Measurements from ENCODE around the gene MEIS1. TPM values are rescaled to one million over a fixed set of nuclear protein-coding genes. Genes with fewer than 3 reads are reported as not detected.
A peak's percentile ranks its signal among the peaks of the same experiment; 100 is the strongest.

MEIS1 gene
- total RNA-seq, 1 donor from 2014 or later = 3.4 TPM

- H3K9me3 Mint-ChIP-seq (ENCODE audit: unreplicated experiment) = no peaks in the 10 kb centered on the region
- Histone ChIP-seq H4K20me1 (ENCODE audit: insufficient read depth, low read length) (peaks cover 17% of the 10 kb centered on the region), H3K27me3 (ENCODE audit: insufficient read depth, low read length) (no peaks in the 10 kb centered on the region), H3K9ac (ENCODE audit: low read length) (peak overlapping the region; percentile 44), H3K79me2 (ENCODE audit: insufficient read depth, low read length) (no peaks in the 10 kb centered on the region), H3K4me3 (ENCODE audit: insufficient read depth, low read depth, low read length) (no peak overlapping the region), H3K36me3 (ENCODE audit: insufficient read depth, low read length) (no peaks in the 10 kb centered on the region), H3K27ac (ENCODE audit: low read depth, low read length) (peak overlapping the region; percentile 41), H3K9me3 (ENCODE audit: insufficient read depth, low read depth, low read length) (no peaks in the 10 kb centered on the region), H3K4me1 (ENCODE audit: insufficient read depth, low read length) (peaks cover 22% of the 10 kb centered on the region), H2AFZ (ENCODE audit: low read depth, low read length) (no peak overlapping the region), H3K4me2 (ENCODE audit: low read length) (peak overlapping the region; percentile 70)
- no peak overlapping the region for H3K4me3 Mint-ChIP-seq (ENCODE audit: unreplicated experiment)
- H3K27me3 Mint-ChIP-seq (ENCODE audit: low read depth, unreplicated experiment) = no peaks in the 10 kb centered on the region
- FAIRE-seq (no peak), DNase-seq (ENCODE audit: low read depth) (no peak)
- H3K36me3 Mint-ChIP-seq (ENCODE audit: low read depth, unreplicated experiment) = no peaks in the 10 kb centered on the region
- no peak overlapping the region for H3K27ac Mint-ChIP-seq (ENCODE audit: unreplicated experiment)
- TF ChIP-seq EZH2 (IDR thresholded peaks at IDR 0.05; ENCODE audit: insufficient read depth, low read length) (no peak), CTCF (IDR thresholded peaks at IDR 0.05; ENCODE audit: insufficient read depth, low read depth, low read length) (no peak)
- H3K4me1 Mint-ChIP-seq (ENCODE audit: low read depth, unreplicated experiment) = peaks cover 8% of the 10 kb centered on the region
Measured at GRCh38 chr2:66496670-66497420, 61.9 kb downstream of the MEIS1 start.

- Histone ChIP-seq H3K9me3 (ENCODE audit: insufficient read depth, low read depth, low read length) (no peaks in the 10 kb centered on the region), H3K4me1 (ENCODE audit: insufficient read depth, low read length) (peaks cover 22% of the 10 kb centered on the region), H3K9ac (ENCODE audit: low read length) (no peak overlapping the region), H3K4me3 (ENCODE audit: insufficient read depth, low read depth, low read length) (no peak overlapping the region), H4K20me1 (ENCODE audit: insufficient read depth, low read length) (peaks cover 23% of the 10 kb centered on the region), H3K36me3 (ENCODE audit: insufficient read depth, low read length) (no peaks in the 10 kb centered on the region), H2AFZ (ENCODE audit: low read depth, low read length) (no peak overlapping the region), H3K27me3 (ENCODE audit: insufficient read depth, low read length) (no peaks in the 10 kb centered on the region), H3K4me2 (ENCODE audit: low read length) (no peak overlapping the region), H3K79me2 (ENCODE audit: insufficient read depth, low read length) (no peaks in the 10 kb centered on the region), H3K27ac (ENCODE audit: low read depth, low read length) (no peak overlapping the region)
- Mint-ChIP-seq H3K9me3 (ENCODE audit: unreplicated experiment) (no peaks in the 10 kb centered on the region), H3K36me3 (ENCODE audit: low read depth, unreplicated experiment) (no peaks in the 10 kb centered on the region), H3K4me3 (ENCODE audit: unreplicated experiment) (no peak overlapping the region), H3K4me1 (ENCODE audit: low read depth, unreplicated experiment) (peaks cover 8% of the 10 kb centered on the region), H3K27ac (ENCODE audit: unreplicated experiment) (no peak overlapping the region), H3K27me3 (ENCODE audit: low read depth, unreplicated experiment) (no peaks in the 10 kb centered on the region)
- DNase-seq (ENCODE audit: low read depth) = no peak
- FAIRE-seq = no peak
- TF ChIP-seq CTCF (IDR thresholded peaks at IDR 0.05; ENCODE audit: insufficient read depth, low read depth, low read length) (no peak), EZH2 (IDR thresholded peaks at IDR 0.05; ENCODE audit: insufficient read depth, low read length) (no peak)
Measured at GRCh38 chr2:66497431-66498288, 62.7 kb downstream of the MEIS1 start.

Data from astrocyte (in vitro differentiated cells and primary cell).